Gastroesophageal sphincter (tissue), 4 donors: Measurements from ENCODE around the gene UBXN2A. TPM values are rescaled to one million over a fixed set of nuclear protein-coding genes. Genes with fewer than 3 reads are reported as not detected.

Experiments
- ATAC-seq: fragments of 150-250 bp; one replicate; pipeline ENCODE4 v1.9.1; 2016; ENCODE audit warnings: mild to moderate bottlenecking, moderate library complexity
- H3K27ac ChIP-seq, 4 donors: fragments of 200-600 bp; sonication (generic) in 3 of 4; 1 replicate in 3 of 4; 2 replicates in 1 of 4; pipeline ENCODE4 v1.5.1; 2016 to 2019
- H3K27me3 ChIP-seq: fragments of 200-600 bp; sonication (generic); one replicate; pipeline ENCODE4 v1.5.1; 2019
- H3K36me3 ChIP-seq, 2 donors: fragments of 200-600 bp; sonication (generic); one replicate each; pipeline ENCODE4 v1.5.1; 2019; ENCODE audit warnings: control low read depth in 1 of 2
- H3K4me1 ChIP-seq, 3 donors: fragments of 200-600 bp; sonication (generic); 1 replicate in 2 of 3; 2 replicates in 1 of 3; pipeline ENCODE4 v1.5.1; 2016 to 2019; ENCODE audit warnings: control low read depth in 2 of 3
- H3K4me3 ChIP-seq, 2 donors: fragments of 200-600 bp; sonication (generic); one replicate each; pipeline ENCODE4 v1.5.1; 2019; ENCODE audit warnings: mild to moderate bottlenecking in 1 of 2, moderate library complexity in 1 of 2
- H3K9me3 ChIP-seq, 3 donors: fragments of 200-600 bp; sonication (generic); one replicate each; pipeline ENCODE4 v1.5.1; 2017 to 2019; ENCODE audit warnings: control low read depth in 2 of 3
- EP300 ChIP-seq: sonication (generic); formaldehyde crosslinking; IDR thresholded peaks from one replicate; pipeline ENCODE4 v1.6.1; 2017; ENCODE audit warnings: antibody characterized with exemption, mild to moderate bottlenecking
- POLR2A ChIP-seq, 2 donors: fragments of 450-650 bp; IDR thresholded peaks; one replicate each; pipeline ENCODE4 v1.6.1; 2017; ENCODE audit warnings: antibody characterized with exemption in 2 of 2, mild to moderate bottlenecking in 2 of 2, moderate library complexity in 1 of 2
- POLR2AphosphoS5 ChIP-seq: sonication (generic); formaldehyde crosslinking; IDR thresholded peaks from one replicate; pipeline ENCODE4 v1.6.1; 2017; ENCODE audit warnings: antibody characterized with exemption
- WGBS, 2 donors: methylation state at CpG; one replicate each; pipeline ENCODE4 v1.1.5; 2018; ENCODE audit warnings: low coverage in 1 of 2; 5-methylcytosine and 5-hydroxymethylcytosine counted together
- small RNA-seq, 4 donors: library from RNA; depleted of rRNA; stranded (forward); fragments of <200 nt; gene quantifications; one replicate each; pipeline ENCODE3, GENCODE V24; 2016
- total RNA-seq, 4 donors: library from RNA; depleted of rRNA; stranded (reverse); fragments of >200 nt; gene quantifications; one replicate each; pipeline ENCODE4 v1.1.0, GENCODE V29; 2016
- TF ChIP-seq, protein P1 (sequence below), 4 experiments: fragments of 200-600 bp in 2 of 4; fragments of 450-650 bp in 2 of 4; sonication (generic) in 1 of 4; IDR thresholded peaks; one replicate each; pipeline ENCODE4 v1.5.1; 2017 to 2019; ENCODE audit warnings: antibody characterized with exemption in 4 of 4, mild to moderate bottlenecking in 2 of 4, moderate library complexity in 2 of 4

UBXN2A gene
- total RNA-seq, 4 donors from 2014 or later: 19.1 to 29.3 (median 22.2) TPM

DNA sequence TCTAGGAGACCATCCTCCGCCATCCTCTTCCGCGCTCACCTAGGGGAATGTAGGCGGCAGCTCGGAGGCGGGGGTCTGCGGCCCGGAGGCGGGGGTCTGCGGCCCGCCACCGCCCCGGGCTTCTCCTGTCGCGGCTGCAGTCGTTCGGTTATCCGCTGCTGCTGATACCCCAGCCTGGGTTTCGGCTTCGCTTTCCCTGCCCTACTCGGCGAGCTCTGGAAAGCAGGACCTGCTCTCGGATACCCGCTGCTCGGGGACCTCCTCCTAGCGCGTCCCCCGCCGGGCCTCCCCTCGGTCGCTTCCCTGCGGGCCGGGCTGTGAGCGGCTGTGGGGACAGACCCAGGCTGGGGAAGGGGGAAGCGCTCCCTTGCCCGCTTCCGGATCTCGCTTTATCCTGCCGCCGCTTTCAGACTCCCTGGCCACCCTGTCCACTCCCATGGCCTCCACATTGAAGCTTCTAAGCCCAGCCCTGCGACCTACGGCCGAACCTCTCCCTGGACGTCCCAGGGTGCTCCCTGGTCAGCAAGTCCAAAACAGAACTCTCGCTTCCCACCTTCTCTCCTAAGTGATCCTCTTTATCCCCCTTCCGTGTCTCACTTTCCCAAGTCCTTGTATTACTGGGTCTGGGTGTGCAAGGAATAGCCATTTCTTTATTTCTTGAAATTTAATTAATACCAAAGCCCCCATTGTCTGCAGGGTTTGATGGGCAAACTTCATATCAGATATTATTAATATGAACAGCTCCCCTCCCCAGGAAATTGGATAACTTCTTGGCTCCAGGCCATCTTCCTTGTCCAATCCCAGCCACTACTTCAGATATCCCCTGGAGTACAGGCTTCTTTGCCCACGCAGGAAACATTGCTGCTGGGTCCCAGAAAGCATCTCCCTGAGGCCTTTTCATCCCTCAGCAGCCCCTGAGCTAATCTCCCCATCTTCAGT is 110.0 kb downstream of the UBXN2A start:
- peak overlapping the region; percentile 46 to 85 for H3K4me3 ChIP-seq
- H3K27ac ChIP-seq: peak overlapping the region in 3 of 4 donors; percentile 59 to 85 (median 67)
- no peaks in the 10 kb centered on the region for H3K36me3 ChIP-seq
- no peaks in the 10 kb centered on the region for H3K9me3 ChIP-seq
- no peak for ATAC-seq
- TF ChIP-seq POLR2A (IDR thresholded peaks at IDR 0.05): no peak
- no peak for TF ChIP-seq EP300
- TF ChIP-seq, protein P1, sequence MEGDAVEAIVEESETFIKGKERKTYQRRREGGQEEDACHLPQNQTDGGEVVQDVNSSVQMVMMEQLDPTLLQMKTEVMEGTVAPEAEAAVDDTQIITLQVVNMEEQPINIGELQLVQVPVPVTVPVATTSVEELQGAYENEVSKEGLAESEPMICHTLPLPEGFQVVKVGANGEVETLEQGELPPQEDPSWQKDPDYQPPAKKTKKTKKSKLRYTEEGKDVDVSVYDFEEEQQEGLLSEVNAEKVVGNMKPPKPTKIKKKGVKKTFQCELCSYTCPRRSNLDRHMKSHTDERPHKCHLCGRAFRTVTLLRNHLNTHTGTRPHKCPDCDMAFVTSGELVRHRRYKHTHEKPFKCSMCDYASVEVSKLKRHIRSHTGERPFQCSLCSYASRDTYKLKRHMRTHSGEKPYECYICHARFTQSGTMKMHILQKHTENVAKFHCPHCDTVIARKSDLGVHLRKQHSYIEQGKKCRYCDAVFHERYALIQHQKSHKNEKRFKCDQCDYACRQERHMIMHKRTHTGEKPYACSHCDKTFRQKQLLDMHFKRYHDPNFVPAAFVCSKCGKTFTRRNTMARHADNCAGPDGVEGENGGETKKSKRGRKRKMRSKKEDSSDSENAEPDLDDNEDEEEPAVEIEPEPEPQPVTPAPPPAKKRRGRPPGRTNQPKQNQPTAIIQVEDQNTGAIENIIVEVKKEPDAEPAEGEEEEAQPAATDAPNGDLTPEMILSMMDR (IDR thresholded peaks at IDR 0.05): no peak
- no peak for TF ChIP-seq POLR2AphosphoS5
- no peaks in the 10 kb centered on the region for H3K27me3 ChIP-seq
- peaks cover 0 to 40% (median 12%) of the 10 kb centered on the region in 3 donors for H3K4me1 ChIP-seq
- whole genome bisulfite sequencing, 2 donors: 17 to 48% methylated on average over 4 to 7 of the region's 47 CpGs

- WGBS, 2 donors: 80 to 88% methylated on average over 5 to 8 of the region's 8 CpGs
- no peak for ATAC-seq
Observed at GRCh38 chr2:24051833-24052232, 111.6 kb downstream of the UBXN2A start.

GRCh38 chr2:24052951-24053350 is 112.7 kb downstream of the UBXN2A start:
- Histone ChIP-seq H3K36me3 (no peaks in the 10 kb centered on the region), H3K9me3 (no peaks in the 10 kb centered on the region), H3K27me3 (no peaks in the 10 kb centered on the region), H3K27ac (no peak overlapping the region), H3K4me3 (no peak overlapping the region), H3K4me1 (peaks cover 0 to 24% (median 6%) of the 10 kb centered on the region in 3 donors)
- TF ChIP-seq, protein P1 (IDR thresholded peaks at IDR 0.05): no peak
- TF ChIP-seq POLR2A (IDR thresholded peaks at IDR 0.05): no peak
- TF ChIP-seq EP300: no peak
- TF ChIP-seq POLR2AphosphoS5: no peak
- WGBS, 2 donors: 90 to 100% methylated on average over 1 of the region's 1 CpG
- ATAC-seq: no peak

More at GRCh38 chr2:24051833-24052232, 111.6 kb downstream of the UBXN2A start:
- H3K9me3 ChIP-seq: no peaks in the 10 kb centered on the region
- TF ChIP-seq, protein P1 (IDR thresholded peaks at IDR 0.05): no peak
- H3K4me3 ChIP-seq: no peak overlapping the region
- H3K27me3 ChIP-seq: no peaks in the 10 kb centered on the region
- H3K36me3 ChIP-seq: no peaks in the 10 kb centered on the region
- H3K4me1 ChIP-seq: peaks cover 0 to 29% (median 6%) of the 10 kb centered on the region in 3 donors
- H3K27ac ChIP-seq: no peak overlapping the region

Small RNAs within 50 kb of the gene (small RNA-seq; reads per million reads assigned to genes)
- 0 reads per million in 4 donors for gene RN7SL610P
- 0 reads per million in 4 donors for gene RNU6-370P

Other genes starting within 250 kb of the UBXN2A start
- gene ATAD2B, start 13.3 kb upstream of the UBXN2A start, total RNA-seq: 10 to 100 TPM; 10.4 to 36.1 (median 16.8) TPM
- gene MFSD2B, start 69.6 kb downstream of the UBXN2A start, total RNA-seq: under 1 TPM in 1 of 4 donors, not detected in 3; 0.39 TPM
- 1 to 10 TPM; 5.9 to 7.3 (median 6.4) TPM for gene WDCP, start 106.9 kb downstream of the UBXN2A start, total RNA-seq
- gene FKBP1B, start 109.3 kb downstream of the UBXN2A start, total RNA-seq: 1 to 10 TPM; 2.3 to 8.6 (median 5.5) TPM
- 100 to 1,000 TPM in 3 of 4 donors, 10 to 100 TPM in 1; 96.8 to 128 (median 115) TPM for gene SF3B6, start 135.9 kb downstream of the UBXN2A start, total RNA-seq
- 10 to 100 TPM in 1 of 4 donors, 1 to 10 TPM in 3; 5.6 to 10.1 (median 8.9) TPM for gene TP53I3, start 144.4 kb downstream of the UBXN2A start, total RNA-seq
- gene PFN4, start 182.9 kb downstream of the UBXN2A start, total RNA-seq: under 1 TPM in 1 of 4 donors, not detected in 3; 0.94 TPM
- 10 to 100 TPM; 24.0 to 45.5 (median 30.9) TPM for gene FAM228B, start 183.0 kb downstream of the UBXN2A start, total RNA-seq
- gene FAM228A, start 234.6 kb downstream of the UBXN2A start, total RNA-seq: 1 to 10 TPM in 3 of 4 donors, under 1 TPM in 1; 0.54 to 3.7 (median 2.0) TPM